Lung (tissue), 12 donors: ENCODE results near the gene CAPSL. TPM values are rescaled to one million over a fixed set of nuclear protein-coding genes. Genes with fewer than 3 reads are reported as not detected.

Experiments used
- ATAC-seq: fragments of 200-7000 bp; cut with Tn5 transposase; one replicate; pipeline ENCODE4 v1.9.1; 2020; ENCODE audit warnings: moderate number of reproducible peaks; ENCODE audit not compliant: insufficient read depth, low FRiP score
- DNase-seq, 3 donors: peaks; one replicate each; pipeline ENCODE4 v3.0.0-alpha.2; 2013 to 2017
- H3K27ac ChIP-seq, 2 donors: one replicate each; pipeline ENCODE4 v1.5.1; 2013; ENCODE audit warnings: mild to moderate bottlenecking in 2 of 2, moderate library complexity in 2 of 2, control low read depth in 1 of 2, inconsistent platforms in 1 of 2, low read depth in 1 of 2, low read length in 1 of 2
- H3K27me3 ChIP-seq, 3 donors: one replicate each; pipeline ENCODE4 v1.5.1; 2013; ENCODE audit warnings: low read length in 2 of 3; ENCODE audit not compliant: control insufficient read depth in 3 of 3, insufficient read depth in 3 of 3
- H3K36me3 ChIP-seq, 4 donors: one replicate each; pipeline ENCODE4 v1.5.1; 2013; ENCODE audit warnings: low read length in 4 of 4, mild to moderate bottlenecking in 1 of 4, moderate library complexity in 1 of 4; ENCODE audit not compliant: control insufficient read depth in 4 of 4, insufficient read depth in 4 of 4
- H3K4me1 ChIP-seq, 5 donors: one replicate each; pipeline ENCODE4 v1.5.1; 2013; ENCODE audit warnings: low read length in 5 of 5, mild to moderate bottlenecking in 2 of 5, moderate library complexity in 1 of 5; ENCODE audit not compliant: control insufficient read depth in 5 of 5, insufficient read depth in 5 of 5
- H3K4me3 ChIP-seq: one replicate; pipeline ENCODE4 v1.5.1; 2013; ENCODE audit warnings: mild to moderate bottlenecking, control low read depth, moderate library complexity
- H3K9ac ChIP-seq, 2 donors: one replicate each; pipeline ENCODE4 v1.5.1; 2013; ENCODE audit warnings: low read length in 2 of 2, control low read depth in 1 of 2; ENCODE audit not compliant: insufficient read depth in 1 of 2
- H3K9me3 ChIP-seq, 4 donors: one replicate each; pipeline ENCODE4 v1.5.1; 2013; ENCODE audit warnings: low read length in 3 of 4, mild to moderate bottlenecking in 1 of 4, moderate library complexity in 1 of 4; ENCODE audit not compliant: control insufficient read depth in 4 of 4, insufficient read depth in 3 of 4
- WGBS, 2 donors: extraction: QIAGEN DNeasy Blood & Tissue Kit; methylation state at CpG; one replicate each; pipeline ENCODE4 v1.1.7; 2013; 5-methylcytosine and 5-hydroxymethylcytosine counted together
- polyA plus RNA-seq, 2 donors: library from polyadenylated mRNA; stranded (reverse); fragments of 200-250 nt; gene quantifications; one replicate each; pipeline ENCODE4 v1.2.1, GENCODE V29; 2013
- total RNA-seq, 2 donors: library from RNA; depleted of rRNA in 1 of 2; stranded (reverse); fragments of >200 nt in 1 of 2; gene quantifications; one replicate each; pipeline ENCODE4 v1.2.1, GENCODE V29; 2014 to 2021
- TF ChIP-seq, protein P1 (sequence below): IDR thresholded peaks from 2 replicates; pipeline ENCODE4 v1.5.1; 2012; ENCODE audit warnings: mild to moderate bottlenecking; ENCODE audit errors: control extremely low read depth, extremely low read depth
- donor health status: control.
- donor health status: control.
- donor health status: Bipolar disorder and iron deficiency.
- donor health status: healthy.
- donor health status: DM: yes; HTN: yes; CAD: no.

The CAPSL gene
- total and polyA plus RNA-seq, 4 donors = 15.9 to 37.9 (median 21.2) TPM

DNA sequence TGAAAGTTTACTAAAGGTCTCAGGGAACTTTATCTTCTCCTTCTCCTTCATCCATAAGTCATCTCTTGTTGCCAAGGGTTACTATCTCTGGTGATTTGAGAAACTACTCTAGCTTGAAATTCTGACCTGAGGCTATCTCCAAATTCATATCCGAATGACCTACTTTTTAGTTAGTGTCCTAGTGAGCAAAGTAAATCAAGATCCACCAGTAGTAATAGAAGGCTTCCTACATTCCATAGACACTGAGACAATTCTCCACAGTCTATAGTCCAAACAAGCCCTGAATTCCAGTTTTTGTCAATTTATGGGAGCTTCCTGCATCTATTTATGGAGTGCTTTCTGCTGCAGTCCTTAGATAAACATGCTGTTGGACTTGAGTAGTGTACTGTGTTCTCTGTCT is 76.7 kb downstream of the CAPSL start:
- TF ChIP-seq, protein P1, sequence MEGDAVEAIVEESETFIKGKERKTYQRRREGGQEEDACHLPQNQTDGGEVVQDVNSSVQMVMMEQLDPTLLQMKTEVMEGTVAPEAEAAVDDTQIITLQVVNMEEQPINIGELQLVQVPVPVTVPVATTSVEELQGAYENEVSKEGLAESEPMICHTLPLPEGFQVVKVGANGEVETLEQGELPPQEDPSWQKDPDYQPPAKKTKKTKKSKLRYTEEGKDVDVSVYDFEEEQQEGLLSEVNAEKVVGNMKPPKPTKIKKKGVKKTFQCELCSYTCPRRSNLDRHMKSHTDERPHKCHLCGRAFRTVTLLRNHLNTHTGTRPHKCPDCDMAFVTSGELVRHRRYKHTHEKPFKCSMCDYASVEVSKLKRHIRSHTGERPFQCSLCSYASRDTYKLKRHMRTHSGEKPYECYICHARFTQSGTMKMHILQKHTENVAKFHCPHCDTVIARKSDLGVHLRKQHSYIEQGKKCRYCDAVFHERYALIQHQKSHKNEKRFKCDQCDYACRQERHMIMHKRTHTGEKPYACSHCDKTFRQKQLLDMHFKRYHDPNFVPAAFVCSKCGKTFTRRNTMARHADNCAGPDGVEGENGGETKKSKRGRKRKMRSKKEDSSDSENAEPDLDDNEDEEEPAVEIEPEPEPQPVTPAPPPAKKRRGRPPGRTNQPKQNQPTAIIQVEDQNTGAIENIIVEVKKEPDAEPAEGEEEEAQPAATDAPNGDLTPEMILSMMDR = no peak
- no peak for DNase-seq
- no peak for ATAC-seq
- Histone ChIP-seq H3K9me3 (no peaks in the 10 kb centered on the region), H3K27me3 (no peaks in the 10 kb centered on the region), H3K9ac (no peak overlapping the region), H3K27ac (no peak overlapping the region), H3K4me3 (no peak overlapping the region), H3K4me1 (no peaks in the 10 kb centered on the region), H3K36me3 (peaks cover 0 to 2% (median 0%) of the 10 kb centered on the region in 4 donors)
- 75 to 86% methylated on average over 1 of the region's 1 CpG for WGBS, 2 donors

DNA sequence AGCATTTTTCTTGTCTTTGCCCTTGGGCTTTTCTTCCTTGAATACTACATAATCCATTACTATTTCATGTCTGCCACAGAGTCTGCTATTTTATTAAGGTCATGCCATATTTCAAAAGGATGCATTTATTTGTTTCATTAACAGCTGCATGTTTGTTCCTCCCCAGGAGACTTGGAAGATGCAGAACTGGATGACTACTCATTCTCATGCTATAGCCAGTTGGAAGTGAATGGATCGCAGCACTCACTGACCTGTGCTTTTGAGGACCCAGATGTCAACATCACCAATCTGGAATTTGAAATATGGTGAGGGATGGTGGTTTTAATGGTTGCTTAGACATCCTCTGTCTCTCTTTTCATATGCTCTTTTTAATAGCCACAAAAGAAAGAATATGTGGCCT is 77.7 kb downstream of the CAPSL start:
- no peaks in the 10 kb centered on the region for H3K9me3 ChIP-seq
- peaks cover 0 to 2% (median 0%) of the 10 kb centered on the region in 5 donors for H3K4me1 ChIP-seq
- H3K27me3 ChIP-seq = no peaks in the 10 kb centered on the region
- H3K4me3 ChIP-seq = no peak overlapping the region
- ATAC-seq (no peak), DNase-seq (no peak)
- TF ChIP-seq, protein P1 = no peak
- H3K27ac ChIP-seq = no peak overlapping the region
- 74 to 80% methylated on average over 1 of the region's 1 CpG for WGBS, 2 donors
- H3K9ac ChIP-seq = no peak overlapping the region
- peaks cover 0 to 2% (median 0%) of the 10 kb centered on the region in 4 donors for H3K36me3 ChIP-seq

DNA sequence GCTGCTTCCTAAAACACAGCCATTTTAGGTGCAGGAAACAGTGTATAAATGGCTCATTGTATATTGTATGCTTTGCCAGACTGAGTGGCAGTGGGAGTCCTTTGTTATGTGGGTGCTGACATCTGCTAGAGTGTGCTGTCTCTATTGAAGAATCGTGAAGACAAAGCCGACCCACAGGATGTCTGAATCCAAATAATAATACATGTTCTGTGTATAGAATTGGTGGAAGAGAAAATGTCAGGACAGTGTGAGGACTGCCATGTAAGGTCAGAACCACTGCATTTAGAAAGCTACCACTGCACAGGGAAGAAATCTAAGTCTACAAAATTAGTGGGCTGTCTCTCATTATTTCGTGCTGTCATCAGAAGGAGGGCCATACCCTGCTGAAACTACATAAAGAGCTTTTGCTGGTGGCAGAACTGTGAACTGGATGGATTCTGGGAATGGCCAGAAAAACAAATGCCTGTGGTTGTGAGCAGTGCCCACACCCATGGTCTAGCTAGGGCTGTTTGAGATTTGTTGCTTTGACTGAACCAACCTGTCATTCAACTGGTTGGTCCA is 79.2 kb downstream of the CAPSL start:
- Histone ChIP-seq H3K27ac (peak overlapping the region in 1 of 2 donors; percentile 67), H3K9ac (no peak overlapping the region), H3K4me1 (peaks cover 0 to 6% (median 0%) of the 10 kb centered on the region in 5 donors), H3K36me3 (peaks cover 0 to 2% (median 0%) of the 10 kb centered on the region in 4 donors), H3K27me3 (no peaks in the 10 kb centered on the region), H3K9me3 (no peaks in the 10 kb centered on the region), H3K4me3 (no peak overlapping the region)
- no peak for ATAC-seq
- TF ChIP-seq, protein P1 = no peak
- WGBS, 2 donors = 53 to 65% methylated on average over 3 of the region's 3 CpGs
- DNase-seq = no peak
